ENCODE data around the gene PIP4K2A.

The PIP4K2A gene

GRCh38 chr10:22605168-22605567, 109.2 kb downstream of the PIP4K2A start:
- Mint-ChIP-seq H3K27me3 (no peaks in the 10 kb centered on the region), H3K36me3 (peaks cover 22% of the 10 kb centered on the region), H3K27ac (peak overlapping the region; percentile 91), H3K4me1 (peaks cover 53% of the 10 kb centered on the region), H3K9me3 (peaks cover 5% of the 10 kb centered on the region), H3K4me3 (peak overlapping the region; percentile 83)
- peak; percentile 45 for ATAC-seq (ENCODE audit: low read depth)
- peak in 1 of 2 donors; percentile 46 for DNase-seq (ENCODE audit: low spot score in 2 of 2)

GRCh38 chr10:22604344-22605126, 109.8 kb downstream of the PIP4K2A start:
- ATAC-seq (ENCODE audit: low read depth) (no peak), DNase-seq (ENCODE audit: low spot score in 2 of 2) (no peak)
- H3K36me3 Mint-ChIP-seq, result peaks cover 17% of the 10 kb centered on the region
- H3K27ac Mint-ChIP-seq, result peak overlapping the region; percentile 91
- no peaks in the 10 kb centered on the region for H3K27me3 Mint-ChIP-seq
- peaks cover 54% of the 10 kb centered on the region for H3K4me1 Mint-ChIP-seq
- H3K4me3 Mint-ChIP-seq, result peak overlapping the region; percentile 5
- no peaks in the 10 kb centered on the region for H3K9me3 Mint-ChIP-seq

- Mint-ChIP-seq H3K4me1 (peaks cover 58% of the 10 kb centered on the region), H3K4me3 (no peak overlapping the region), H3K9me3 (no peaks in the 10 kb centered on the region), H3K27ac (peak overlapping the region; percentile 91), H3K36me3 (peaks cover 20% of the 10 kb centered on the region), H3K27me3 (no peaks in the 10 kb centered on the region)
- ATAC-seq (ENCODE audit: low read depth), result no peak
- DNase-seq (ENCODE audit: low spot score in 2 of 2), result no peak
These were observed 110.8 kb downstream of the PIP4K2A start for GRCh38 chr10:22603581-22603980.

- H3K27me3 Mint-ChIP-seq, result no peaks in the 10 kb centered on the region
- H3K36me3 Mint-ChIP-seq, result peaks cover 12% of the 10 kb centered on the region
- H3K4me3 Mint-ChIP-seq, result peak overlapping the region; percentile 9
- no peak for ATAC-seq (ENCODE audit: low read depth)
- DNase-seq (ENCODE audit: low spot score in 2 of 2), result no peak
- peaks cover 66% of the 10 kb centered on the region for H3K4me1 Mint-ChIP-seq
- peak overlapping the region; percentile 91 for H3K27ac Mint-ChIP-seq
- H3K9me3 Mint-ChIP-seq, result no peaks in the 10 kb centered on the region
These were observed 112.8 kb downstream of the PIP4K2A start for GRCh38 chr10:22601618-22602017.

- Mint-ChIP-seq H3K27ac (peak overlapping the region; percentile 91), H3K4me1 (peaks cover 61% of the 10 kb centered on the region), H3K4me3 (peak overlapping the region; percentile 50), H3K9me3 (no peaks in the 10 kb centered on the region), H3K36me3 (peaks cover 12% of the 10 kb centered on the region), H3K27me3 (no peaks in the 10 kb centered on the region)
- no peak for ATAC-seq (ENCODE audit: low read depth)
- DNase-seq (ENCODE audit: low spot score in 2 of 2), result no peak
These were observed 114.6 kb downstream of the PIP4K2A start for GRCh38 chr10:22599636-22600228.

GRCh38 chr10:22599048-22599561, 115.3 kb downstream of the PIP4K2A start:
- DNase-seq (ENCODE audit: low spot score in 2 of 2), result no peak
- H3K9me3 Mint-ChIP-seq, result no peaks in the 10 kb centered on the region
- peak overlapping the region; percentile 91 for H3K27ac Mint-ChIP-seq
- H3K36me3 Mint-ChIP-seq, result peaks cover 12% of the 10 kb centered on the region
- peaks cover 61% of the 10 kb centered on the region for H3K4me1 Mint-ChIP-seq
- H3K4me3 Mint-ChIP-seq, result peak overlapping the region; percentile 58
- ATAC-seq (ENCODE audit: low read depth), result no peak
- H3K27me3 Mint-ChIP-seq, result no peaks in the 10 kb centered on the region

GRCh38 chr10:22598478-22598877, 115.9 kb downstream of the PIP4K2A start:
- peaks cover 14% of the 10 kb centered on the region for H3K36me3 Mint-ChIP-seq
- H3K27me3 Mint-ChIP-seq, result no peaks in the 10 kb centered on the region
- no peaks in the 10 kb centered on the region for H3K9me3 Mint-ChIP-seq
- H3K27ac Mint-ChIP-seq, result peak overlapping the region; percentile 91
- H3K4me3 Mint-ChIP-seq, result no peak overlapping the region
- ATAC-seq (ENCODE audit: low read depth), result no peak
- H3K4me1 Mint-ChIP-seq, result peaks cover 61% of the 10 kb centered on the region
- DNase-seq (ENCODE audit: low spot score in 2 of 2), result no peak

- Mint-ChIP-seq H3K36me3 (peaks cover 19% of the 10 kb centered on the region), H3K4me1 (peaks cover 61% of the 10 kb centered on the region), H3K27ac (peak overlapping the region; percentile 91), H3K9me3 (no peaks in the 10 kb centered on the region), H3K27me3 (no peaks in the 10 kb centered on the region), H3K4me3 (peak overlapping the region; percentile 41)
- DNase-seq (ENCODE audit: low spot score in 2 of 2), result peak in 1 of 2 donors; percentile 38
- ATAC-seq (ENCODE audit: low read depth), result peak; percentile 90
These were observed 117.2 kb downstream of the PIP4K2A start for GRCh38 chr10:22597138-22597537.

- Mint-ChIP-seq H3K9me3 (no peaks in the 10 kb centered on the region), H3K4me1 (peaks cover 39% of the 10 kb centered on the region), H3K4me3 (peak overlapping the region; percentile 34), H3K27ac (peak overlapping the region; percentile 74), H3K36me3 (peaks cover 22% of the 10 kb centered on the region), H3K27me3 (no peaks in the 10 kb centered on the region)
- ATAC-seq (ENCODE audit: low read depth) (no peak), DNase-seq (ENCODE audit: low spot score in 2 of 2) (no peak)
These were observed 120.7 kb downstream of the PIP4K2A start for GRCh38 chr10:22593636-22594198.

GRCh38 chr10:22593026-22593425, 121.4 kb downstream of the PIP4K2A start:
- Mint-ChIP-seq H3K4me3 (no peak overlapping the region), H3K9me3 (no peaks in the 10 kb centered on the region), H3K27me3 (no peaks in the 10 kb centered on the region), H3K4me1 (peaks cover 34% of the 10 kb centered on the region), H3K27ac (peak overlapping the region; percentile 74), H3K36me3 (peaks cover 22% of the 10 kb centered on the region)
- ATAC-seq (ENCODE audit: low read depth) (no peak), DNase-seq (ENCODE audit: low spot score in 2 of 2) (no peak)

GRCh38 chr10:22589851-22590514, 124.4 kb downstream of the PIP4K2A start:
- Mint-ChIP-seq H3K27me3 (no peaks in the 10 kb centered on the region), H3K9me3 (no peaks in the 10 kb centered on the region), H3K4me1 (peaks cover 19% of the 10 kb centered on the region), H3K4me3 (no peak overlapping the region), H3K27ac (no peak overlapping the region), H3K36me3 (peaks cover 30% of the 10 kb centered on the region)
- DNase-seq (ENCODE audit: low spot score in 2 of 2) (no peak), ATAC-seq (ENCODE audit: low read depth) (no peak)

- no peak for DNase-seq (ENCODE audit: low spot score in 2 of 2)
- H3K4me1 Mint-ChIP-seq, result peaks cover 14% of the 10 kb centered on the region
- no peaks in the 10 kb centered on the region for H3K27me3 Mint-ChIP-seq
- no peaks in the 10 kb centered on the region for H3K9me3 Mint-ChIP-seq
- H3K27ac Mint-ChIP-seq, result no peak overlapping the region
- peaks cover 34% of the 10 kb centered on the region for H3K36me3 Mint-ChIP-seq
- ATAC-seq (ENCODE audit: low read depth), result no peak
- no peak overlapping the region for H3K4me3 Mint-ChIP-seq
These were observed 125.9 kb downstream of the PIP4K2A start for GRCh38 chr10:22588462-22588861.

- DNase-seq (ENCODE audit: low spot score in 2 of 2), result no peak
- Mint-ChIP-seq H3K4me1 (peaks cover 11% of the 10 kb centered on the region), H3K36me3 (peaks cover 27% of the 10 kb centered on the region), H3K27ac (no peak overlapping the region), H3K4me3 (no peak overlapping the region), H3K9me3 (no peaks in the 10 kb centered on the region), H3K27me3 (no peaks in the 10 kb centered on the region)
- no peak for ATAC-seq (ENCODE audit: low read depth)
These were observed 130.7 kb downstream of the PIP4K2A start for GRCh38 chr10:22583683-22584082.

- ATAC-seq (ENCODE audit: low read depth) (no peak), DNase-seq (ENCODE audit: low spot score in 2 of 2) (no peak)
- H3K9me3 Mint-ChIP-seq, result no peaks in the 10 kb centered on the region
- peak overlapping the region; percentile 48 for H3K27ac Mint-ChIP-seq
- peaks cover 17% of the 10 kb centered on the region for H3K4me1 Mint-ChIP-seq
- H3K4me3 Mint-ChIP-seq, result no peak overlapping the region
- H3K27me3 Mint-ChIP-seq, result no peaks in the 10 kb centered on the region
- H3K36me3 Mint-ChIP-seq, result peaks cover 33% of the 10 kb centered on the region
These were observed 132.9 kb downstream of the PIP4K2A start for GRCh38 chr10:22581461-22581860.

Measured in memory B cell (primary cell).